HG03457 (cell line): Measurements from ENCODE around the gene DKC1.
"Not testable (repeated sequence)": the region's sequence is repeated elsewhere in the genome, so short reads cannot be mapped to it uniquely, and the experiment has no call there.

Experiments
- ATAC-seq: cut with Tn5 transposase; IDR thresholded peaks from one replicate; pipeline ENCODE4 v1.9.1; 2021; ENCODE audit warnings: moderate number of reproducible peaks; ENCODE audit not compliant: unreplicated experiment

The DKC1 gene

GRCh38 chrX:154817048-154817618 is 54.5 kb downstream of the DKC1 start:
- not testable (repeated sequence) for ATAC-seq

GRCh38 chrX:154818916-154819770 is 56.5 kb downstream of the DKC1 start:
- ATAC-seq: no peak

- no peak for ATAC-seq
Measured at GRCh38 chrX:154819771-154820341, 57.2 kb downstream of the DKC1 start.

GRCh38 chrX:154821523-154821922 is 58.9 kb downstream of the DKC1 start:
- ATAC-seq: no peak

GRCh38 chrX:154822029-154822428 is 59.4 kb downstream of the DKC1 start:
- no peak for ATAC-seq

GRCh38 chrX:154824638-154825037 is 62.0 kb downstream of the DKC1 start:
- ATAC-seq: no peak

GRCh38 chrX:154825586-154825985 is 62.9 kb downstream of the DKC1 start:
- ATAC-seq: not testable (repeated sequence)
